Measurements from ENCODE around the gene PHKB.
"Not testable (repeated sequence)": the region's sequence is repeated elsewhere in the genome, so short reads cannot be mapped to it uniquely, and the experiment has no call there.

Gene PHKB

GRCh38 chr16:47551185-47551584 lies 90.1 kb downstream of the PHKB start:
- DNase-seq (ENCODE audit: low spot score); in situ Hi-C loops (cut with MboI; ENCODE audit: low sequenced_read_pairs, unreplicated experiment): not testable (repeated sequence)

- DNase-seq (ENCODE audit: low spot score); in situ Hi-C loops (cut with MboI; ENCODE audit: low sequenced_read_pairs, unreplicated experiment): not testable (repeated sequence)
Observed at GRCh38 chr16:47551767-47552166, 90.6 kb downstream of the PHKB start.

- in situ Hi-C loops (cut with MboI; ENCODE audit: low sequenced_read_pairs, unreplicated experiment) = no loop called here
Observed at GRCh38 chr16:47553853-47554564, 92.9 kb downstream of the PHKB start.

GRCh38 chr16:47554587-47554986 lies 93.5 kb downstream of the PHKB start:
- in situ Hi-C loops (cut with MboI; ENCODE audit: low sequenced_read_pairs, unreplicated experiment); DNase-seq (ENCODE audit: low spot score): not testable (repeated sequence)

More at GRCh38 chr16:47553853-47554564, 92.9 kb downstream of the PHKB start:
- no peak for TF ChIP-seq CTCF (IDR thresholded peaks at IDR 0.05; ENCODE audit: borderline replicate concordance, control extremely low read depth, extremely low read depth, insufficient read depth, missing control alignments)
- DNase-seq (ENCODE audit: low spot score) = no peak

GRCh38 chr16:47561286-47561685 lies 100.2 kb downstream of the PHKB start:
- TF ChIP-seq CTCF (IDR thresholded peaks at IDR 0.05; ENCODE audit: borderline replicate concordance, control extremely low read depth, extremely low read depth, insufficient read depth, missing control alignments) = no peak
- no peak for DNase-seq (ENCODE audit: low spot score)
- in situ Hi-C loops (cut with MboI; ENCODE audit: low sequenced_read_pairs, unreplicated experiment) = no loop called here

GRCh38 chr16:47562366-47562765 lies 101.2 kb downstream of the PHKB start:
- DNase-seq (ENCODE audit: low spot score) = no peak
- TF ChIP-seq CTCF (IDR thresholded peaks at IDR 0.05; ENCODE audit: borderline replicate concordance, control extremely low read depth, extremely low read depth, insufficient read depth, missing control alignments) = no peak
- in situ Hi-C loops (cut with MboI; ENCODE audit: low sequenced_read_pairs, unreplicated experiment) = no loop called here

- in situ Hi-C loops (cut with MboI; ENCODE audit: low sequenced_read_pairs, unreplicated experiment) = no loop called here
- no peak for TF ChIP-seq CTCF (IDR thresholded peaks at IDR 0.05; ENCODE audit: borderline replicate concordance, control extremely low read depth, extremely low read depth, insufficient read depth, missing control alignments)
- no peak for DNase-seq (ENCODE audit: low spot score)
Observed at GRCh38 chr16:47565454-47565853, 104.3 kb downstream of the PHKB start.

- no peak for TF ChIP-seq CTCF (IDR thresholded peaks at IDR 0.05; ENCODE audit: borderline replicate concordance, control extremely low read depth, extremely low read depth, insufficient read depth, missing control alignments)
- DNase-seq (ENCODE audit: low spot score) = no peak
- in situ Hi-C loops (cut with MboI; ENCODE audit: low sequenced_read_pairs, unreplicated experiment) = no loop called here
Observed at GRCh38 chr16:47567321-47567720, 106.2 kb downstream of the PHKB start.
